NCI-H446 treated with DMSO at 0.1 percent for 48 hours (cell line): ENCODE data around the gene RAVER1.
"Not testable (repeated sequence)": the region's sequence is repeated elsewhere in the genome, so short reads cannot be mapped to it uniquely, and the experiment has no call there.

Experiments
- DNase-seq: peaks from one replicate; lab custom pipeline; 2025; lab: John Stamatoyannopoulos, UW

The RAVER1 gene

GRCh38 chr19:10343495-10343894 is 10.2 kb upstream of the RAVER1 start:
- DNase-seq, result no peak

- no peak for DNase-seq
Observed at GRCh38 chr19:10339977-10340376, 6.6 kb upstream of the RAVER1 start.

- no peak for DNase-seq
Observed at GRCh38 chr19:10339380-10339960, 6.1 kb upstream of the RAVER1 start, which contains the start of gene ICAM3. ICAM3 (minus strand) TSS chr19:10339624; CDS start chr19:10339614, 10 bp downstream.

- DNase-seq, result no peak
Observed at GRCh38 chr19:10338940-10339339, 5.6 kb upstream of the RAVER1 start.

GRCh38 chr19:10336725-10337124 is 3.4 kb upstream of the RAVER1 start:
- not testable (repeated sequence) for DNase-seq

GRCh38 chr19:10335352-10335985 is 2.1 kb upstream of the RAVER1 start:
- DNase-seq, result no peak

- DNase-seq, result peak; percentile 2
Observed at GRCh38 chr19:10334588-10335351, 1.4 kb upstream of the RAVER1 start.

GRCh38 chr19:10333758-10334587 is 644 bp upstream of the RAVER1 start:
- DNase-seq, result no peak

GRCh38 chr19:10332158-10332964 is 968 bp downstream of the RAVER1 start:
- DNase-seq, result no peak

- DNase-seq, result no peak
Observed at GRCh38 chr19:10329555-10329954, 3.8 kb downstream of the RAVER1 start.

GRCh38 chr19:10328558-10329429 is 4.5 kb downstream of the RAVER1 start:
- no peak for DNase-seq

GRCh38 chr19:10327793-10328192 is 5.5 kb downstream of the RAVER1 start:
- no peak for DNase-seq

GRCh38 chr19:10325732-10326131 is 7.6 kb downstream of the RAVER1 start:
- no peak for DNase-seq

- DNase-seq, result no peak
Observed at GRCh38 chr19:10321874-10322835, 11.2 kb downstream of the RAVER1 start.

GRCh38 chr19:10321417-10321797 is 11.9 kb downstream of the RAVER1 start:
- DNase-seq, result no peak

GRCh38 chr19:10320602-10321416 is 12.5 kb downstream of the RAVER1 start:
- DNase-seq, result no peak

GRCh38 chr19:10318807-10319682 is 14.3 kb downstream of the RAVER1 start:
- no peak for DNase-seq
